Measurements from ENCODE around the gene C1orf226. TPM values are rescaled to one million over a fixed set of nuclear protein-coding genes. Genes with fewer than 3 reads are reported as not detected.

Gene C1orf226
- 2.7 and 6.6 TPM in 2 replicates for total RNA-seq
- polyA plus RNA-seq: 2.8 and 4.8 TPM in 2 replicates

GRCh38 chr1:162381383-162381782, at the start of gene C1orf226:
Gene C1orf226 (plus strand): TSS chr1:162381728. CDS start chr1:162381902, 174 bp downstream.
- Histone ChIP-seq H4K20me1 (ENCODE audit: insufficient read depth, poor library complexity, severe bottlenecking) (no peaks in the 10 kb centered on the region), H3K27me3 (no peaks in the 10 kb centered on the region), H3K9me2 (replicated peaks; ENCODE audit: insufficient read depth) (no peaks in the 10 kb centered on the region), H3K36me3 (replicated peaks; ENCODE audit: insufficient read depth, low read depth) (no peaks in the 10 kb centered on the region), H3K4me3 (no peak within 1 kb of the TSS), H3K9me3 (ENCODE audit: low read depth) (no peaks in the 10 kb centered on the region), H3K27ac (peak within 1 kb of the TSS; percentile 98), H3K4me1 (ENCODE audit: insufficient read depth) (peaks cover 14% of the 10 kb centered on the region), H3K4me2 (peak within 1 kb of the TSS; percentile 53), H3K79me2 (no peaks in the 10 kb centered on the region), H2AFZ (no peak within 1 kb of the TSS)
- peak; percentile 76 for DNase-seq (ENCODE audit: low spot score)
- TF ChIP-seq EZH2phosphoT487 (IDR thresholded peaks at IDR 0.05; ENCODE audit: low read depth, severe bottlenecking, unreplicated experiment) (no peak), CTCF (IDR thresholded peaks at IDR 0.05; ENCODE audit: poor library complexity) (no peak), EZH2 (IDR thresholded peaks at IDR 0.05; ENCODE audit: borderline replicate concordance) (no peak)
- 83% methylated on average over 3 of the region's 3 CpGs for WGBS (ENCODE audit: low lambda C conversion rate, missing lambda C conversion rate)

- Histone ChIP-seq H3K4me1 (ENCODE audit: insufficient read depth) (no peaks in the 10 kb centered on the region), H3K27me3 (no peaks in the 10 kb centered on the region), H4K20me1 (ENCODE audit: insufficient read depth, poor library complexity, severe bottlenecking) (no peaks in the 10 kb centered on the region), H3K36me3 (replicated peaks; ENCODE audit: insufficient read depth, low read depth) (no peaks in the 10 kb centered on the region), H3K4me3 (no peak overlapping the region), H2AFZ (no peak overlapping the region), H3K4me2 (no peak overlapping the region), H3K9me2 (replicated peaks; ENCODE audit: insufficient read depth) (no peaks in the 10 kb centered on the region), H3K9me3 (ENCODE audit: low read depth) (no peaks in the 10 kb centered on the region), H3K79me2 (no peaks in the 10 kb centered on the region), H3K27ac (no peak overlapping the region)
- TF ChIP-seq CTCF (IDR thresholded peaks at IDR 0.05; ENCODE audit: poor library complexity) (no peak), EZH2phosphoT487 (IDR thresholded peaks at IDR 0.05; ENCODE audit: low read depth, severe bottlenecking, unreplicated experiment) (no peak), EZH2 (IDR thresholded peaks at IDR 0.05; ENCODE audit: borderline replicate concordance) (no peak)
- DNase-seq (ENCODE audit: low spot score): no peak
These were observed 47.5 kb upstream of the C1orf226 start for GRCh38 chr1:162333991-162334390.

DNA sequence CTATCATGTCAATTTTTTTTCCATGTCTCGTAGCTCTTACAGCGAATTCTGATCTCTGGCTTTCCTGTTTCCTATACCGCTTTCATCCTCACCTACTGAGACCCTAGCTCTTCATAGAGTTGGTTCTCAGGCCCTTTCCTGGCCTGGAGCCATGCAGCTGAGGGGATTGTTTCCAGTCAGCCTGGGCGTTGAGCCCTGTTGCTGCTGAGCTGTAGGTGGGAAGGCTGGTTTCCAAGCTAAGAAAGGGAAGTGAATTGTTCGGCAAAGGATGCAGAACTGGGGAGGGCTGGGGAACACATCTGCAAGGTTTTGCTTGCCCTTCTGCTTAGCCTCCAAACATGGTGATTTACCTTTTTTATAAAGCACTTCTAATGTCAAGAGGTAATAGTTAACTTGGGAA, 46.4 kb upstream of the C1orf226 start:
- no peaks in the 10 kb centered on the region for H3K9me3 ChIP-seq (ENCODE audit: low read depth)
- no peak overlapping the region for H3K4me3 ChIP-seq
- H3K27me3 ChIP-seq: no peaks in the 10 kb centered on the region
- H3K4me2 ChIP-seq: no peak overlapping the region
- H3K27ac ChIP-seq: no peak overlapping the region
- no peak overlapping the region for H2AFZ ChIP-seq
- DNase-seq (ENCODE audit: low spot score): no peak
- 86% methylated on average over 5 of the region's 5 CpGs for WGBS (ENCODE audit: low lambda C conversion rate, missing lambda C conversion rate)
- TF ChIP-seq CTCF (IDR thresholded peaks at IDR 0.05; ENCODE audit: poor library complexity) (no peak), EZH2 (IDR thresholded peaks at IDR 0.05; ENCODE audit: borderline replicate concordance) (no peak), EZH2phosphoT487 (IDR thresholded peaks at IDR 0.05; ENCODE audit: low read depth, severe bottlenecking, unreplicated experiment) (no peak)
- no peaks in the 10 kb centered on the region for H4K20me1 ChIP-seq (ENCODE audit: insufficient read depth, poor library complexity, severe bottlenecking)
- no peaks in the 10 kb centered on the region for H3K79me2 ChIP-seq
- H3K36me3 ChIP-seq (replicated peaks; ENCODE audit: insufficient read depth, low read depth): no peaks in the 10 kb centered on the region
- no peaks in the 10 kb centered on the region for H3K9me2 ChIP-seq (replicated peaks; ENCODE audit: insufficient read depth)
- no peaks in the 10 kb centered on the region for H3K4me1 ChIP-seq (ENCODE audit: insufficient read depth)

All from hepatocyte (in vitro differentiated cells).